ENCODE results near the gene LCE5A.

The LCE5A gene

DNA sequence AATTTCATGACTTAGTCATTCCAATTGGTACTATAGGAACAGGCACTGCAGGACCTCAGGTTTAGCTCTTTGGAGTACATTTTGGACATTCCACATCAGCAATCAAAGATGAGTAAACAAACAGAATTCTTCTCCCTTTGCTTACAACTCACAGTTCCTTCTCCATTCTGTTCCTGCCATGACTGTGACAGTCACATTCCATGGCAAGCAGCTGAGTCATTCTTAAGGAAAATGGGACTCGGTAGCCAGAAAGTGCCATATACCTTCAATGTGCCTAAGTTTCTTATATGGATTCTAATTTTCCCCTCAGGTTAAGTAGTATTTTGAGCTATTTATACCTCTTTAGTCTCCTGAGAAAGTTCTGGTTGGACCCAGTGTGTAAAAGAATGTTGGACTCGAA is 29.3 kb downstream of the LCE5A start:
- no peak for ATAC-seq
- TF ChIP-seq ZFP3 (CRISPR knock-in tag; IDR thresholded peaks at IDR 0.05), result no peak
- TF ChIP-seq CSDC2 (CRISPR knock-in tag; IDR thresholded peaks at IDR 0.05), result no peak
- TF ChIP-seq POU6F1 (CRISPR knock-in tag; IDR thresholded peaks at IDR 0.05; ENCODE audit: borderline replicate concordance, low read depth), result no peak
- TF ChIP-seq ISL1 (CRISPR knock-in tag; IDR thresholded peaks at IDR 0.05), result no peak
- TF ChIP-seq TCF4 (CRISPR knock-in tag; IDR thresholded peaks at IDR 0.05; ENCODE audit: borderline replicate concordance), result no peak
- TF ChIP-seq ZNF565 (CRISPR knock-in tag; conservative IDR thresholded peaks at IDR 0.05; ENCODE audit: low read depth), result no peak
- TF ChIP-seq ZNF8 (CRISPR knock-in tag; IDR thresholded peaks at IDR 0.05), result no peak
- no peak for TF ChIP-seq PPARA (CRISPR knock-in tag; IDR thresholded peaks at IDR 0.05; ENCODE audit: borderline replicate concordance)
- no peak for TF ChIP-seq GLIS3 (CRISPR knock-in tag; IDR thresholded peaks at IDR 0.05)
- TF ChIP-seq ZC3H10 (CRISPR knock-in tag; IDR thresholded peaks at IDR 0.05), result no peak
- TF ChIP-seq TOX (CRISPR knock-in tag; IDR thresholded peaks at IDR 0.05; ENCODE audit: borderline replicate concordance), result no peak
- TF ChIP-seq ARNTL (CRISPR knock-in tag; IDR thresholded peaks at IDR 0.05; ENCODE audit: borderline replicate concordance, low read depth), result no peak
- TF ChIP-seq ZFP30 (CRISPR knock-in tag; IDR thresholded peaks at IDR 0.05), result no peak
- TF ChIP-seq, protein P1, sequence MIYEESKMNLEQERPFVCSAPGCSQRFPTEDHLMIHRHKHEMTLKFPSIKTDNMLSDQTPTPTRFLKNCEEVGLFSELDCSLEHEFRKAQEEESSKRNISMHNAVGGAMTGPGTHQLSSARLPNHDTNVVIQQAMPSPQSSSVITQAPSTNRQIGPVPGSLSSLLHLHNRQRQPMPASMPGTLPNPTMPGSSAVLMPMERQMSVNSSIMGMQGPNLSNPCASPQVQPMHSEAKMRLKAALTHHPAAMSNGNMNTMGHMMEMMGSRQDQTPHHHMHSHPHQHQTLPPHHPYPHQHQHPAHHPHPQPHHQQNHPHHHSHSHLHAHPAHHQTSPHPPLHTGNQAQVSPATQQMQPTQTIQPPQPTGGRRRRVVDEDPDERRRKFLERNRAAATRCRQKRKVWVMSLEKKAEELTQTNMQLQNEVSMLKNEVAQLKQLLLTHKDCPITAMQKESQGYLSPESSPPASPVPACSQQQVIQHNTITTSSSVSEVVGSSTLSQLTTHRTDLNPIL (CRISPR knock-in tag; IDR thresholded peaks at IDR 0.05; ENCODE audit: low read depth), result no peak
- TF ChIP-seq OSR1 (CRISPR knock-in tag; IDR thresholded peaks at IDR 0.05), result no peak
- TF ChIP-seq TSHZ2 (CRISPR knock-in tag; IDR thresholded peaks at IDR 0.05), result no peak
- TF ChIP-seq ZNF70 (CRISPR knock-in tag; IDR thresholded peaks at IDR 0.05), result no peak

GRCh38 chr1:152543820-152544219 is 33.2 kb downstream of the LCE5A start:
- ATAC-seq, result peak; percentile 42; the same call in 2 of the 3 replicates
- TF ChIP-seq OSR1 (CRISPR knock-in tag; IDR thresholded peaks at IDR 0.05) (no peak), TOX (CRISPR knock-in tag; IDR thresholded peaks at IDR 0.05; ENCODE audit: borderline replicate concordance) (no peak), ESRRG (CRISPR knock-in tag; IDR thresholded peaks at IDR 0.05) (no peak), SNAI2 (CRISPR knock-in tag; IDR thresholded peaks at IDR 0.05) (no peak), ZFP30 (CRISPR knock-in tag; IDR thresholded peaks at IDR 0.05) (no peak), ZNF565 (CRISPR knock-in tag; conservative IDR thresholded peaks at IDR 0.05; ENCODE audit: low read depth) (no peak), CSRNP3 (CRISPR knock-in tag; IDR thresholded peaks at IDR 0.05) (no peak), ZNF70 (CRISPR knock-in tag; IDR thresholded peaks at IDR 0.05) (no peak), TCF4 (CRISPR knock-in tag; IDR thresholded peaks at IDR 0.05; ENCODE audit: borderline replicate concordance) (no peak), GLIS3 (CRISPR knock-in tag; IDR thresholded peaks at IDR 0.05) (no peak), CSDC2 (CRISPR knock-in tag; IDR thresholded peaks at IDR 0.05) (no peak), ZFP3 (CRISPR knock-in tag; IDR thresholded peaks at IDR 0.05) (no peak)
- TF ChIP-seq, protein P1 (CRISPR knock-in tag; IDR thresholded peaks at IDR 0.05; ENCODE audit: low read depth), result no peak

DNA sequence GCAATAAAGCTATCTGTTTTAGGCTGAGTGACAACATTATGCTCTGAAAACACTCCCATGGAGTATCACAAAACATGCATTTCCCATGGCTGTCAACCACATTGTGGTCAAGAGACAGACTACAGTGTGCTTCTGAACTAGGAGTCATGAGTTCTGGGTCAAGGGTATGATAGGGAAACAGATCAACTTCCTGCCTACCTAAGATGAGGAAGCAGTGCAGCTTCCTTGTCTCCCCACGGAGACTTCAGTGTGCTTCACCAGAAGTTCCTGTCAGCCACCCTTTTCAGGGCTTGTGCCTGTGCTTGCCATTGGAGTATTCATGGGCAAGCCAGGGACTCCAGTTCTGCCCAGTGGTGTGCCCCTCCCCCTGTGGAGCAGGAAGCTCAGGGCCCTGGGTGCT is 36.1 kb downstream of the LCE5A start:
- no peak for ATAC-seq
- TF ChIP-seq TOX (CRISPR knock-in tag; IDR thresholded peaks at IDR 0.05; ENCODE audit: borderline replicate concordance), result no peak
- TF ChIP-seq PPARA (CRISPR knock-in tag; IDR thresholded peaks at IDR 0.05; ENCODE audit: borderline replicate concordance), result no peak
- TF ChIP-seq ZC3H10 (CRISPR knock-in tag; IDR thresholded peaks at IDR 0.05), result no peak
- no peak for TF ChIP-seq ZFP30 (CRISPR knock-in tag; IDR thresholded peaks at IDR 0.05)
- TF ChIP-seq ZNF70 (CRISPR knock-in tag; IDR thresholded peaks at IDR 0.05), result no peak
- TF ChIP-seq, protein P2, sequence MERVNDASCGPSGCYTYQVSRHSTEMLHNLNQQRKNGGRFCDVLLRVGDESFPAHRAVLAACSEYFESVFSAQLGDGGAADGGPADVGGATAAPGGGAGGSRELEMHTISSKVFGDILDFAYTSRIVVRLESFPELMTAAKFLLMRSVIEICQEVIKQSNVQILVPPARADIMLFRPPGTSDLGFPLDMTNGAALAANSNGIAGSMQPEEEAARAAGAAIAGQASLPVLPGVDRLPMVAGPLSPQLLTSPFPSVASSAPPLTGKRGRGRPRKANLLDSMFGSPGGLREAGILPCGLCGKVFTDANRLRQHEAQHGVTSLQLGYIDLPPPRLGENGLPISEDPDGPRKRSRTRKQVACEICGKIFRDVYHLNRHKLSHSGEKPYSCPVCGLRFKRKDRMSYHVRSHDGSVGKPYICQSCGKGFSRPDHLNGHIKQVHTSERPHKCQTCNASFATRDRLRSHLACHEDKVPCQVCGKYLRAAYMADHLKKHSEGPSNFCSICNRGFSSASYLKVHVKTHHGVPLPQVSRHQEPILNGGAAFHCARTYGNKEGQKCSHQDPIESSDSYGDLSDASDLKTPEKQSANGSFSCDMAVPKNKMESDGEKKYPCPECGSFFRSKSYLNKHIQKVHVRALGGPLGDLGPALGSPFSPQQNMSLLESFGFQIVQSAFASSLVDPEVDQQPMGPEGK (CRISPR knock-in tag; IDR thresholded peaks at IDR 0.05; ENCODE audit: borderline replicate concordance), result no peak
- no peak for TF ChIP-seq CSRNP3 (CRISPR knock-in tag; IDR thresholded peaks at IDR 0.05)
- TF ChIP-seq SNAI2 (CRISPR knock-in tag; IDR thresholded peaks at IDR 0.05), result no peak
- TF ChIP-seq ESRRG (CRISPR knock-in tag; IDR thresholded peaks at IDR 0.05), result no peak
- no peak for TF ChIP-seq ZFP3 (CRISPR knock-in tag; IDR thresholded peaks at IDR 0.05)
- TF ChIP-seq BACH2 (CRISPR knock-in tag; IDR thresholded peaks at IDR 0.05; ENCODE audit: borderline replicate concordance), result no peak

Data from SK-N-SH treated with all-trans-retinoic acid at 6 μM for 48 hours (cell line).